GM12872 (cell line): ENCODE results near the gene CD300LF.

Experiments used
- TF ChIP-seq, protein P1 (sequence below): IDR thresholded peaks from 3 replicates; pipeline ENCODE4 v1.5.1; 2011; ENCODE audit warnings: low read depth, mild to moderate bottlenecking, low read length, moderate library complexity; ENCODE audit not compliant: insufficient read depth

The CD300LF gene

DNA sequence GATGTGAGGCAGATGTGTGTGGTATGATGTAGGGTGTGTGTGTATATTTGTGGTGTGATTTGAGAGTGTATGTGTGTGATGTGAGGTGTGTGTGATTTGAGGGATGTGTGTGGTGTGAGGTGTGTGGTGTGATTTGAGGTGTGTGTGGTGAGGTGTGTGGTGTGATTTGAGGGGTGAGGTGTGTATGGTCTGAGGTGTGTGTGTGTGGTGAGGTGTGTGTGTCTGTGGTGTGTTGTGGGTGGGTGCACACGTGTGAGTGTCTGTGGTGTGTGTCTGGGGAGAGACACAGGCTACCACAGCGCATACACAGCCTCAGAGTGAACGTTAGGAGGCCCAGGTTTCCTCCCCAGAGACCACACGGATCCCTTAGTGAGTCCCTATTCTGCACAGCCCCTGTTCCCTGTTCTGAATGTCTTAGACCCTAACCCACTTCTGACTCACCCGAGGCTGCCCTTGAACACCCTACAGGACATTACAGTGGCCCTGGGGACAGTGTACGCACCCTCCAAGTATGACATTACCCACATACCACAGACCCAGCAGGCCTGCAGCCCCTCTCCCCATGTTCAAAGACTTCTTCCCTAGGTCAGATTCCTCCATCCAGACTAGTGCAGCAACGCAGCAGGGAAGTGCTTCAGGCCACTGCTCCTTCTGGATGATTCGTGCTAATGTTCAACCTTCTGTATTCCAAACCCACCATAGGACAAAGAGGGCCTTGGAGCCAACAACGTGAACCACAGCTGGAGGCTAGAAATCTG, 20.8 kb upstream of the CD300LF start:
- TF ChIP-seq, protein P1, sequence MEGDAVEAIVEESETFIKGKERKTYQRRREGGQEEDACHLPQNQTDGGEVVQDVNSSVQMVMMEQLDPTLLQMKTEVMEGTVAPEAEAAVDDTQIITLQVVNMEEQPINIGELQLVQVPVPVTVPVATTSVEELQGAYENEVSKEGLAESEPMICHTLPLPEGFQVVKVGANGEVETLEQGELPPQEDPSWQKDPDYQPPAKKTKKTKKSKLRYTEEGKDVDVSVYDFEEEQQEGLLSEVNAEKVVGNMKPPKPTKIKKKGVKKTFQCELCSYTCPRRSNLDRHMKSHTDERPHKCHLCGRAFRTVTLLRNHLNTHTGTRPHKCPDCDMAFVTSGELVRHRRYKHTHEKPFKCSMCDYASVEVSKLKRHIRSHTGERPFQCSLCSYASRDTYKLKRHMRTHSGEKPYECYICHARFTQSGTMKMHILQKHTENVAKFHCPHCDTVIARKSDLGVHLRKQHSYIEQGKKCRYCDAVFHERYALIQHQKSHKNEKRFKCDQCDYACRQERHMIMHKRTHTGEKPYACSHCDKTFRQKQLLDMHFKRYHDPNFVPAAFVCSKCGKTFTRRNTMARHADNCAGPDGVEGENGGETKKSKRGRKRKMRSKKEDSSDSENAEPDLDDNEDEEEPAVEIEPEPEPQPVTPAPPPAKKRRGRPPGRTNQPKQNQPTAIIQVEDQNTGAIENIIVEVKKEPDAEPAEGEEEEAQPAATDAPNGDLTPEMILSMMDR, result no peak

DNA sequence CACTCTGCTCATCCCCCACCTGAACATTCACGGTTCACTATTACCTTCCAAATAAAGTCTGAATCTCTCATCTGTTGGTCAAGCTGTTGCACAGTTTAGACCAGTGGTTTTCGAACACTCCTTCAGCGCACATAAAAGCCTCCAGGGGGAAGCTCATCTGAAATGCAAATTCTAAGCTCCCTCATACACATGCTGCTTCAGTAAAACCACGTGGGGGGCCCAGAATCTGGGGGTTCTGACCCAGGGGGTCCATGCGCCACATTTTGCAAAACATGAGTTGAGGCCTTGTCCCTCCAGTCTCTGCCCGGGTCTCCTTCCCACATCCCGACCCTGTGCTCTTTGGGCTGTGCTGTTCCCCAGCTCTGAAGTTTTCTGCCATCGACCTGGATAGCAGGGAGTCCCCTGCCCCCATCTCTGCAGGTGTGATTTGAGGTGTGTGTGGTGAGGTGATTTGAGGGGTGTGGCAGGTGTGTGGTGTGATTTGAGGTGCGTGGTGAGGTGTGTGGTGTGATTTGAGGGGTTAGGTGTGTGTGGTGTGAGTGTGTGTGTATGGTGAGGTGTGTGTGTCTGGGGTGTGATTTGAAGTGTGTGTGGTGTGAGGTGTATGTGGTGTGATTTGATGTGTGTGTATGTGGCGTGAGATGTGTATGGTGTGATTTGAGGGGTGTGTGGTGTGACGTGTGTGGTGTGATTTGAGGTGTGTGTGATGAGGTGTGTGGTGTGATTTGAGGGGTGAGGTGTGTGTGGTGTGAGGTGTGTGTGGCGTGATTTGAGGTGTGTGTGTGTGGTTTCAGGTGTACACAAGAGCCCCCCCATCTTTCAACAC, 19.5 kb upstream of the CD300LF start:
- TF ChIP-seq, protein P1, result no peak

DNA sequence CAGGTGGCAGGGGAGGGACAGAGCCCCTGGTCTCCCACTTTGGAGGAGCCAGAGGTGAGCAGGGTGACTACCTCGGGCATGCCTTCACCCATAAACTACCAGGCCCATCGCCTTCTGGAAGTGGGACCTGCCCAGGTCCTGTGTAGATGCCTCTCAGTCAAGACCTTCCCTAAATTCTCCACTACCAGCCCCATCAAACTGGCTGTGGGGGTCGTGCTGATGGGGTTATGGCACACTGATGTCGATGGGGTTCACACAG, 18.6 kb upstream of the CD300LF start:
- TF ChIP-seq, protein P1, result no peak

DNA sequence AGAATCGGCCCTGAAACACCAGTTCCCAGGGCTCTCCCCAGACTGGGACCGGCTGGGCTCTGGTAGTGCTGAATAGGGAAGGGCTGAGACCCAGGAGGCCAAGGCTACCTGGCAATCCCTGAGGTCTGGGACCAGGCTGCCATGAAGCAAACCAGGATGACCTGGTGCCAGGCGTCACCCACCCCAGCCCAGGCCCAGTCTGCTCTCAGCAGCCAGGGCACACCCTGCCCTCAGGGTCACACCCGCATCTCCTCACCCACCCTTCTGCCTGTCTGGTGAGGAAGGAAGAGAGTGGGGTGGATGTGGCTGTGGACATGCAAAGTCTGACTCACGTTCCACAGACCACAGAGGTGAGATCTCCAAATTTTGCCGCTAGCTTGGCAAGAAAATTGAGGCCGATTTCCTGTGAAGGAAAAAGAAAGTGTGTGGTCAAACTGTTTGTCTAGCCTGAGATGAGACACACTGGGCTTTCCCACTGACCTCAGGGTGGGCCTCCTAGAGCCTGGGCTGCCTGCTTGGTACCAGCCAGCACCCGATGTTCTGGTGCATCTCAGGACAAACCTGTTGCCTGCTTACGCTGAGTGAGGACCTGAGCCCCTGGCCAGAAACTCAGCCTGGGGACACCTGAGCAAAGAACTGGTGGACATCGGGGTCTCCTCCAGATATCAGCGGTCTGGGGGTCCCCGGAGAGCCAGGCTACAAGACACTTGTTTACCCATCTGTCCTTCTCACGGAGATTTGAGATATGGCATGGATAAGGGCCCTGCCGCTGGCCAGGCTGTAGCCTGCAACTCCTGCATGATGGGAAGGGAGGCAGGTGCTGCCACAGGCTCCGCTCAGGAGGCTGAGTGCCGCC, 18.0 kb upstream of the CD300LF start:
- TF ChIP-seq, protein P1, result no peak

DNA sequence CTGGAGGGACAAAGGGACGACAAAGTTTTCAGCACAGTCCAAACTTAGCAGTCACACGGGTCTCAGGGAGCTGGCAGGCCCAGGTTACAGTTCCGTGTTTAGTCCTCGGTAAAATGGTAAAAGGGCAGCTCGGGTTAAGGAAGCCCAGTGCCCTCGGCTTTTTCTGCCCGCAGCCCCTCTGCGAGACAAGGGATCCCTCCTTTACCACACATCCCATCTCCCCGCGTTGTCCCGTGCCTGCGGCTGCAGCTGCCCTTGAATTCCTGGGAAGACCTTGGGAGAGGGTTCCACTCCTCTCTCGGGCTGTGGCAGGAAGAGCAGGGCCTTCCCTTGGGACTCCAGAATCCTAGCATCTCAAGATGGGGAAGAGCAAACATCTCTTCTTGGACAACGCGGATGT, 17.1 kb upstream of the CD300LF start:
- TF ChIP-seq, protein P1, result no peak

DNA sequence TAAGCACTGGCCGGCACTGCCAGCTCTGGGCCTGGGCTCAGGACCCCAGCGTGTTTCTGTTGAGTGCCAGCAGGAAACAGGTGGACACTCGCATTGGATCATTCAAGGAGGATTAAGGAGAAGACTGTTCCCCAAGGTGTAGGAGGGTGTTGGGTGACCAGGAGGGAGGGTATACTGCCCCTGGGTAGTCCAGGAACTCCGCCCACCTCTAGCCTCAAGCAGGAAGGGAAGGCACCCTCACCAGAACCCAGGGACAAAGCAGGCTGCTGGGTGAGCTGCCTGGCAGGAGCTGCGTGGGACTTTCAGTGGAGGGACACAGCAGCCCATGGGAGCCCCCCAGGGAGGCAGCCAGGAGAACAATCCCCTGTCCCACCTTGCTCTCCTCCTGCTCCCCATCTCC, 16.6 kb upstream of the CD300LF start:
- TF ChIP-seq, protein P1, result no peak

DNA sequence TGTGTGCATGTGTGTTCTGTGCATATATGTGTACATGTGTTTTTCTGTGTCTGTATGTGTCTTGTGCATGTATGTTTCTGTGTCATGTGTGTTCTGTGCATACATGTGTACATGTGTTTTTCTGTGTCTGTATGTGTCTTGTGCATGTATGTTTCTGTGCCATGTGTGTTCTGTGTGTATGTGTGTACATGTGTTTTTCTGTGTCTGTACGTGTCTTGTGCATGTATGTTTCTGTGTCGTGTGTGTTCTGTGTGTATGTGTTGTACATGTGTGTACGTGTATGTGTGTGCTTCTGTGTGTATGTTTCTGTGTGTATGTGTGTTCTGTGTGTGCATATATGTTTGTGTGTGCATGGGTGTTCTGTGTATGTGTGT, 16.0 kb upstream of the CD300LF start:
- TF ChIP-seq, protein P1, result no peak
